GM12873 (cell line): ENCODE results near the gene ENTR1.

Experiments
- TF ChIP-seq, protein P1 (sequence below): IDR thresholded peaks from 2 replicates; pipeline ENCODE4 v1.5.1; 2012; ENCODE audit warnings: low read depth, mild to moderate bottlenecking, moderate library complexity, low read length, control low read depth; ENCODE audit not compliant: insufficient read depth; ENCODE audit errors: missing control alignments

ENTR1 gene

DNA sequence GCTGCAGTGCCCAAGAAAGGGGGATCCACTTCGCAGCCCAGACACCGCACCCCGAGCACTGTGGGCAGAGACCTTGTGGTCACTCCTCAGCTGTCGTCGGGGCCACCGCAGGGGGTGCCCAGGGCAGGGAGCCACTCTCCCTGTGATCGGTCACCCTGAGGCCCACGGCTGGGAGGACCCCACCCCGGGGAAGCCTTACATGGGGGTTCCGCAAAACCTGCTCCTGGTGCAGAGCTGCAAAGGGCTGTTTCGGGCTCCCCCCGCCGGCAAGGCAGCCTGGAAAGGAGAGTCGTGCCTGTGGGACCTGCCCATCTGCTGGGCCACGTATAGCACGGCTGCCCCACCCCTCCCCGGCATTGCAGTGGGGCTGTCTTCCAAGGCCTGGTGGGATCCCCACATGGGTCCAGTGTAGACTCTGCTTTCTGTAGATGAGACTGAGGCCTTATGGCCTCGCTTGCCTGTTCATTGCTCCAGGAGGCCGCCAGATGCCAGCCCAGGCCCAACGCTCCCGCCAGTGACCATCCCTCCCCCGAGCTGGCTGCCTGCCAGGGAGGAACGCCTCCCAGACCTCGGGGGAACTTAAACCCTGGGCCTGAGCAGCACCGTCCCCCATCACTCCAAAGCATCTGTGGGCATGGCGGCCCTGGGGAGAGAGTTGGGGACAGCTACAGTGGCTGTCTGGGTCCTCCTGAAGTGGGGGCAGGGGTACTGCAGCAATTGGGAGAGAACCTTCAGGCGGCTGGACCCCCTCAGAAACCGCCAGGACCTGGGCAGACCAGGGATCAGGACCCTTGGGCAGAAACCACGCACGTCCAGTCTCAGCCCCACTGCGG lies 45.3 kb downstream of the ENTR1 start:
- TF ChIP-seq, protein P1, sequence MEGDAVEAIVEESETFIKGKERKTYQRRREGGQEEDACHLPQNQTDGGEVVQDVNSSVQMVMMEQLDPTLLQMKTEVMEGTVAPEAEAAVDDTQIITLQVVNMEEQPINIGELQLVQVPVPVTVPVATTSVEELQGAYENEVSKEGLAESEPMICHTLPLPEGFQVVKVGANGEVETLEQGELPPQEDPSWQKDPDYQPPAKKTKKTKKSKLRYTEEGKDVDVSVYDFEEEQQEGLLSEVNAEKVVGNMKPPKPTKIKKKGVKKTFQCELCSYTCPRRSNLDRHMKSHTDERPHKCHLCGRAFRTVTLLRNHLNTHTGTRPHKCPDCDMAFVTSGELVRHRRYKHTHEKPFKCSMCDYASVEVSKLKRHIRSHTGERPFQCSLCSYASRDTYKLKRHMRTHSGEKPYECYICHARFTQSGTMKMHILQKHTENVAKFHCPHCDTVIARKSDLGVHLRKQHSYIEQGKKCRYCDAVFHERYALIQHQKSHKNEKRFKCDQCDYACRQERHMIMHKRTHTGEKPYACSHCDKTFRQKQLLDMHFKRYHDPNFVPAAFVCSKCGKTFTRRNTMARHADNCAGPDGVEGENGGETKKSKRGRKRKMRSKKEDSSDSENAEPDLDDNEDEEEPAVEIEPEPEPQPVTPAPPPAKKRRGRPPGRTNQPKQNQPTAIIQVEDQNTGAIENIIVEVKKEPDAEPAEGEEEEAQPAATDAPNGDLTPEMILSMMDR: no peak

- TF ChIP-seq, protein P1: no peak
Measured at GRCh38 chr9:136363949-136364748, 46.3 kb downstream of the ENTR1 start.

GRCh38 chr9:136363106-136363948 lies 47.1 kb downstream of the ENTR1 start, which contains the start of gene DNLZ:
Gene DNLZ, minus strand, starts transcription at chr9:136363744. Its CDS starts 30 bp downstream, at chr9:136363714.
- TF ChIP-seq, protein P1: peak; percentile 91

GRCh38 chr9:136362450-136362784 lies 48.0 kb downstream of the ENTR1 start:
- TF ChIP-seq, protein P1: no peak

DNA sequence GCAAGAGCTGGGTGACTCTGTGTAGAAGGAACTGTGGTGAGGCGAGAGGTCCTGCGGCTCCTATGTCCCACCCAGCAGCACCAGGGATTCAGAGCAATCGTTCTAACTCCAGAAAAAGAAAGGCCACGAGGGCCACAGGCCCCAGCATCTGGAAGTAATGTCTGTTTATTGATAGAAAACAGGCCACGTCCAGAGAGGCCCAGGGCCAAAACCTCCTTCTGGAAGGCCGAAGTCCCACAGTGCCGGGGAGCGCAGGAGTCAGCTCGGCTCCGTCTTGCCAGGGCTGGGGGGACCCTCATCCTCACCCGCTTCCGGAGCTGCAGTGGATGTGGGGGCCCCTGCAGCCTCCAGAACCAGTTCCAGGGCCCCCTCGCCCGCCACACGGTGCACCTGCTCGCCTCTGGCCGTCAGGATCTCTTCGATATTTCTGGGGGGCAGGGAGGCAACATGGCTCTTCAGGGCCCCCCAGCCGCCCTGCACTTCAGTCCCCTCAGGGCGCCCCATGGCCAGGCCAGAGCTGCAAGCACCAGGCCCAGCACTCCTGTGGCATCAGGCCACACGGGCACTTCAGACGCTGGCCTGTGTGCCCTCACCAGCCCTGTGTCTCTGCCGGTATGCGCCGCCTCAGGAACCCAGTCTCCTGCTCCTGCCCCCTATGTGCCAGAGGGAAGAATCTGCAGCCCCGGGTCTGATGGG lies 48.5 kb downstream of the ENTR1 start:
- TF ChIP-seq, protein P1: no peak

DNA sequence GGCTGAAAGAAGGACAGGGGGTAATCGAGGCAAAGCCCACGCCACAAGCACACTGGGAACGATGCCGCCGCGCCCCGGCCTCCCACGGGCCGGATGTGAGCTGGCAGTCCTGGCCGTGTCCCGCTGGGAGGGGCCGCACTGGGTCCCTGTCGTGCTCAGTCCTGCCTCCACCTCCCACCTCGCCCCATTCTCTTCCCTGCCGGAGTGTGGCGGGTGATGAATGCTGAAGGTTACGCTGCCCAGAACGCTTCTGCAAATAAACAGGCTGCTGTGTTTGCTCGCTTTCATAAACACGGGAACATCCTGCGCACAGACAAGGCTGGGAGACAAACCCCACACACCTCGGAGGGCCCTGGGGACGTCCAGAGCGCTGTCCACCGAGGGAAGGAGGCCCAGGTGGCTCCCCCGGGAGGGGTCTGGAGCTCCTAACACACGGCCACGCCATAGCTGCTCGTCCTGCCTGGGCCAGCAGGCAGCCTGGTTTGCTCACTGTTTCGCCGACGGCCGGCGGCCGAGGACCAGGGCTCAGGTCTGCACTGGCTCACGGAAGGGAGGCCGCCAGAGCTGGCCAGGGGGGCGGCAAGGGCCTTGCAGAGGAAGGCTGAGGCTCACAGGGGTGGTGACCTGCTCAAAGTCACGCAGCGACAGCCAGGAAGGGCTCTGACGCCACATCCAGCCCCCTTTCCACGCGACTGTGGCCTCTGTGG lies 49.2 kb downstream of the ENTR1 start:
- TF ChIP-seq, protein P1: no peak
